ENCODE data around the gene OR52H1. TPM values are rescaled to one million over a fixed set of nuclear protein-coding genes. Genes with fewer than 3 reads are reported as not detected.
A peak's percentile ranks its signal among the peaks of the same experiment; 100 is the strongest.

Gene OR52H1
- polyA plus RNA-seq, 2 of the 4 experiments (the other 2 are of a cell fraction) = not detected

DNA sequence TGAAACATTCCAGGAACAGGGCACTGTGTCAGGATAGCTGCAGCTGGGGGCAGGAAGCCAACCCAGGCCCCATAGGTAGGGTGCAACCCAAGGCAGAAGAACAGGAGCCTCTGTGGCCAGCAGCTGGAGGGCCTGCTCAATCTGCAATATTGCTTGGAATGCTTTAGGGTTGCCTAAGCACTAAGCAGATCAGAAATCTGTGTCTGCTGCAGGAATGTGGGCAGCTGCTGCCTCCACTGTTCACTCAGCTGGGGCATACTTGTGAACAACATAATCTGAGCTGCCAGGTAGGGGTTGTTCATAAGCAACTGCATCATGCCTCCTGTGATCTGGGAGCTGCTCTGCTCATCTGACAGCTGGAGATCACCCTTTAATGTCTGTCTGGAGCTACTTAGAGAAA lies 33.5 kb downstream of the OR52H1 start:
- no peak for FAIRE-seq
- Histone ChIP-seq H3K4me1 (no peaks in the 10 kb centered on the region), H3K4me2 (no peak overlapping the region), H3K4me3 (no peak overlapping the region), H3K9me3 (no peaks in the 10 kb centered on the region), H3K27ac (no peak overlapping the region)
- no peak for DNase-seq (ENCODE audit: low read depth in 1 of 2, low spot score in 1 of 2)
- no peak for TF ChIP-seq CTCF (IDR thresholded peaks at IDR 0.05)
- TF ChIP-seq RFX5 (IDR thresholded peaks at IDR 0.05) = no peak
- no peak for TF ChIP-seq FOXS1 (CRISPR knock-in tag; IDR thresholded peaks at IDR 0.05)
- CTCF ChIA-PET = interaction anchor here (0.6 kb wide), 1 partner anchor 39 kb away, joined by 3 read pairs; no protein-coding TSS in a partner anchor
- POLR2A ChIA-PET = no interaction called here
- no peak for ATAC-seq

DNA sequence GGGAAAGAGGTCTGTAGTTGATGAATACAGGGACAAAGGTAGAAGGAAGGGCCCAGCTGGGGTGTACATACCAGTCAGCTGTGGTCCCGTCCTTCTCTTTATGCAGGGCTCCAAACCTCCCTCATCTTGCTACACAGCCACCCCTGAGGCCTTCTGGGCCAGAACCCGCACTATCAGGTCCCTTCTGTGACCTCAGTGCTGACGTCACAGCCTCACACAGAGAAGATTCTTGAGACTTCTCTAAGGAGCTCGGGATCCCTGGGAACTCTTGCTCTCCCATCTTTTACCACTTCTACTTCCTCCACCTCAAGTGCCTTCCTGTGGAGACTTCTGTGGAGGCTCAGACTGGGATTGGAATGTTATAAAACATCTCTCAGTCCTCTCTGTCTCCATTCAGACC lies 38.5 kb downstream of the OR52H1 start, which contains the start of gene UBQLN3:
Gene UBQLN3, minus strand, starts transcription at position 155 of the 400 bp plus-strand sequence. CDS start 399 bp downstream, outside the sequence.
- 29% methylated on average over 4 of the region's 4 CpGs for WGBS (ENCODE audit: missing lambda C conversion rate)
- H3K9me3 ChIP-seq = no peaks in the 10 kb centered on the region
- H3K4me1 ChIP-seq = no peaks in the 10 kb centered on the region
- H3K4me3 ChIP-seq = no peak within 1 kb of the TSS
- ATAC-seq (no peak), FAIRE-seq (no peak), DNase-seq (ENCODE audit: low read depth in 1 of 2, low spot score in 1 of 2) (no peak)
- H3K27ac ChIP-seq = no peak within 1 kb of the TSS
- ChIA-PET POLR2A (no interaction called here), CTCF (interaction anchor here (1.3 kb wide), 1 partner anchor 242 kb away, joined by 3 read pairs; no protein-coding TSS in a partner anchor)
- TF ChIP-seq CHD2 (IDR thresholded peaks at IDR 0.05; ENCODE audit: low read length, partially characterized antibody) = no peak
- no peak within 1 kb of the TSS for H3K4me2 ChIP-seq

GRCh38 chr11:5508605-5509004 lies 39.7 kb downstream of the OR52H1 start:
- Histone ChIP-seq H3K4me1 (no peaks in the 10 kb centered on the region), H3K4me3 (no peak overlapping the region), H3K4me2 (no peak overlapping the region), H3K27ac (no peak overlapping the region), H3K9me3 (no peaks in the 10 kb centered on the region)
- ChIA-PET CTCF (no interaction called here), POLR2A (no interaction called here)
- 75% methylated on average over 8 of the region's 8 CpGs for WGBS (ENCODE audit: missing lambda C conversion rate)
- DNase-seq (ENCODE audit: low read depth in 1 of 2, low spot score in 1 of 2) = no peak
- no peak for FAIRE-seq
- peak in 1 of 2 experiments; percentile 60; a peak in 3 of 6 replicates for ATAC-seq
- TF ChIP-seq EP300 (IDR thresholded peaks at IDR 0.05) (no peak), HOXB5 (CRISPR knock-in tag; IDR thresholded peaks at IDR 0.05) (no peak), KDM5A (IDR thresholded peaks at IDR 0.05) (no peak)

DNA sequence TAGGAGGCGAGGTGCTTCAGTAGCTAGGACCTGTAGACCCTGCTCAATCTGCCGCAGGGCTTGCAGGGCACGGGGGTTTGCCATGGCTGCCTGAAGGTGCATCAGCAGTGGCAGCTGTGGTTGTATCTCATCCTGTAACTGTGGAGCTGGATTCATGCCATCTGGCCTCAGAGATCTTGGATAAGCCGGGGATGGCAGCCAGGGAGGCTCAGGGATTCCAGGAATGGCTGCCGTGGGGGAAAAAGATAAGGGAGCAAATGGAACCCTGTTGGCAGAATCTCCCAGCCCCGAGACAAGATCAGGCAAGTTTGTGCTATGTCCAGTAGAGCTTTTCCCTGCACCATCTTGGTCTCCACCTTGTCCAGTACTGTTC lies 40.4 kb downstream of the OR52H1 start:
- WGBS (ENCODE audit: missing lambda C conversion rate) = 28% methylated on average over 5 of the region's 6 CpGs
- Histone ChIP-seq H3K4me1 (no peaks in the 10 kb centered on the region), H3K27ac (no peak overlapping the region), H3K4me2 (no peak overlapping the region), H3K4me3 (no peak overlapping the region), H3K9me3 (no peaks in the 10 kb centered on the region)
- DNase-seq (ENCODE audit: low read depth in 1 of 2, low spot score in 1 of 2) = no peak
- ChIA-PET POLR2A (no interaction called here), CTCF (interaction anchor here (0.8 kb wide), 1 partner anchor 855 kb away, joined by 3 read pairs; no protein-coding TSS in a partner anchor)
- ATAC-seq = no peak
- FAIRE-seq = no peak
- no peak for TF ChIP-seq POLR2A (IDR thresholded peaks at IDR 0.05; ENCODE audit: low read length)
- TF ChIP-seq TP53 (CRISPR knock-in tag; IDR thresholded peaks at IDR 0.05) = no peak
- no peak for TF ChIP-seq EHF (CRISPR knock-in tag; IDR thresholded peaks at IDR 0.05)
- no peak for TF ChIP-seq ESRRA (IDR thresholded peaks at IDR 0.05; ENCODE audit: borderline replicate concordance, low read length)
- TF ChIP-seq TFCP2L1 (CRISPR knock-in tag; IDR thresholded peaks at IDR 0.05) = no peak
- no peak for TF ChIP-seq EP300 (IDR thresholded peaks at IDR 0.05)
- no peak for TF ChIP-seq CHD2 (IDR thresholded peaks at IDR 0.05; ENCODE audit: low read length, partially characterized antibody)
- TF ChIP-seq, protein P1, sequence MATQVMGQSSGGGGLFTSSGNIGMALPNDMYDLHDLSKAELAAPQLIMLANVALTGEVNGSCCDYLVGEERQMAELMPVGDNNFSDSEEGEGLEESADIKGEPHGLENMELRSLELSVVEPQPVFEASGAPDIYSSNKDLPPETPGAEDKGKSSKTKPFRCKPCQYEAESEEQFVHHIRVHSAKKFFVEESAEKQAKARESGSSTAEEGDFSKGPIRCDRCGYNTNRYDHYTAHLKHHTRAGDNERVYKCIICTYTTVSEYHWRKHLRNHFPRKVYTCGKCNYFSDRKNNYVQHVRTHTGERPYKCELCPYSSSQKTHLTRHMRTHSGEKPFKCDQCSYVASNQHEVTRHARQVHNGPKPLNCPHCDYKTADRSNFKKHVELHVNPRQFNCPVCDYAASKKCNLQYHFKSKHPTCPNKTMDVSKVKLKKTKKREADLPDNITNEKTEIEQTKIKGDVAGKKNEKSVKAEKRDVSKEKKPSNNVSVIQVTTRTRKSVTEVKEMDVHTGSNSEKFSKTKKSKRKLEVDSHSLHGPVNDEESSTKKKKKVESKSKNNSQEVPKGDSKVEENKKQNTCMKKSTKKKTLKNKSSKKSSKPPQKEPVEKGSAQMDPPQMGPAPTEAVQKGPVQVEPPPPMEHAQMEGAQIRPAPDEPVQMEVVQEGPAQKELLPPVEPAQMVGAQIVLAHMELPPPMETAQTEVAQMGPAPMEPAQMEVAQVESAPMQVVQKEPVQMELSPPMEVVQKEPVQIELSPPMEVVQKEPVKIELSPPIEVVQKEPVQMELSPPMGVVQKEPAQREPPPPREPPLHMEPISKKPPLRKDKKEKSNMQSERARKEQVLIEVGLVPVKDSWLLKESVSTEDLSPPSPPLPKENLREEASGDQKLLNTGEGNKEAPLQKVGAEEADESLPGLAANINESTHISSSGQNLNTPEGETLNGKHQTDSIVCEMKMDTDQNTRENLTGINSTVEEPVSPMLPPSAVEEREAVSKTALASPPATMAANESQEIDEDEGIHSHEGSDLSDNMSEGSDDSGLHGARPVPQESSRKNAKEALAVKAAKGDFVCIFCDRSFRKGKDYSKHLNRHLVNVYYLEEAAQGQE (IDR thresholded peaks at IDR 0.05) = no peak
- no peak for TF ChIP-seq MAFK (IDR thresholded peaks at IDR 0.05; ENCODE audit: partially characterized antibody)
- no peak for TF ChIP-seq FOSB (CRISPR knock-in tag; IDR thresholded peaks at IDR 0.05)
- no peak for TF ChIP-seq ZFP36 (IDR thresholded peaks at IDR 0.05; ENCODE audit: borderline replicate concordance, partially characterized antibody)
- TF ChIP-seq, protein P2, sequence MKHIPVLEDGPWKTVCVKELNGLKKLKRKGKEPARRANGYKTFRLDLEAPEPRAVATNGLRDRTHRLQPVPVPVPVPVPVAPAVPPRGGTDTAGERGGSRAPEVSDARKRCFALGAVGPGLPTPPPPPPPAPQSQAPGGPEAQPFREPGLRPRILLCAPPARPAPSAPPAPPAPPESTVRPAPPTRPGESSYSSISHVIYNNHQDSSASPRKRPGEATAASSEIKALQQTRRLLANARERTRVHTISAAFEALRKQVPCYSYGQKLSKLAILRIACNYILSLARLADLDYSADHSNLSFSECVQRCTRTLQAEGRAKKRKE (CRISPR knock-in tag; IDR thresholded peaks at IDR 0.05; ENCODE audit: low read depth) = no peak
- TF ChIP-seq RARB (CRISPR knock-in tag; IDR thresholded peaks at IDR 0.05) = no peak
- TF ChIP-seq SMC3 (IDR thresholded peaks at IDR 0.05) = no peak
- no peak for TF ChIP-seq ZC3H11A (IDR thresholded peaks at IDR 0.05)
